ENCODE results near the gene BHLHE40. TPM values are rescaled to one million over a fixed set of nuclear protein-coding genes. Genes with fewer than 3 reads are reported as not detected.

Gene BHLHE40
- total RNA-seq, 1 donor from 2014 or later = 0.21 TPM

- no peaks in the 10 kb centered on the region for H3K36me3 Mint-ChIP-seq (ENCODE audit: low read depth)
- H3K4me1 Mint-ChIP-seq = no peaks in the 10 kb centered on the region
- H3K27me3 Mint-ChIP-seq (ENCODE audit: low read depth) = peaks cover 1% of the 10 kb centered on the region
- no peak for TF ChIP-seq CTCF (conservative IDR thresholded peaks at IDR 0.05)
- H3K27ac Mint-ChIP-seq (ENCODE audit: unreplicated experiment) = no peak overlapping the region
- no peaks in the 10 kb centered on the region for H3K9me3 Mint-ChIP-seq
- no peak overlapping the region for H3K4me3 Mint-ChIP-seq
- no peak for DNase-seq (ENCODE audit: low read depth, low spot score)
Observed at GRCh38 chr3:4953119-4953518, 26.1 kb upstream of the BHLHE40 start.

GRCh38 chr3:4954256-4955000, 24.8 kb upstream of the BHLHE40 start:
- no peak overlapping the region for H3K4me3 Mint-ChIP-seq

GRCh38 chr3:4956099-4956498, 23.1 kb upstream of the BHLHE40 start:
- H3K4me3 Mint-ChIP-seq = no peak overlapping the region
- no peak overlapping the region for H3K27ac Mint-ChIP-seq (ENCODE audit: unreplicated experiment)
- H3K27me3 Mint-ChIP-seq (ENCODE audit: low read depth) = peaks cover 4% of the 10 kb centered on the region
- H3K9me3 Mint-ChIP-seq = peaks cover 4% of the 10 kb centered on the region
- H3K36me3 Mint-ChIP-seq (ENCODE audit: low read depth) = peaks cover 2% of the 10 kb centered on the region
- no peak for DNase-seq (ENCODE audit: low read depth, low spot score)
- TF ChIP-seq CTCF (conservative IDR thresholded peaks at IDR 0.05) = no peak
- no peaks in the 10 kb centered on the region for H3K4me1 Mint-ChIP-seq

More at GRCh38 chr3:4954256-4955000, 24.8 kb upstream of the BHLHE40 start:
- H3K27me3 Mint-ChIP-seq (ENCODE audit: low read depth) = peaks cover 4% of the 10 kb centered on the region
- no peak overlapping the region for H3K27ac Mint-ChIP-seq (ENCODE audit: unreplicated experiment)
- peaks cover 2% of the 10 kb centered on the region for H3K36me3 Mint-ChIP-seq (ENCODE audit: low read depth)
- no peaks in the 10 kb centered on the region for H3K4me1 Mint-ChIP-seq
- peaks cover 4% of the 10 kb centered on the region for H3K9me3 Mint-ChIP-seq
- DNase-seq (ENCODE audit: low read depth, low spot score) = no peak
- no peak for TF ChIP-seq CTCF (conservative IDR thresholded peaks at IDR 0.05)

GRCh38 chr3:4956738-4957137, 22.5 kb upstream of the BHLHE40 start:
- H3K27ac Mint-ChIP-seq (ENCODE audit: unreplicated experiment) = no peak overlapping the region
- TF ChIP-seq CTCF (conservative IDR thresholded peaks at IDR 0.05) = no peak

GRCh38 chr3:4957978-4958377, 21.3 kb upstream of the BHLHE40 start:
- no peaks in the 10 kb centered on the region for H3K4me1 Mint-ChIP-seq
- H3K36me3 Mint-ChIP-seq (ENCODE audit: low read depth) = peaks cover 2% of the 10 kb centered on the region
- peaks cover 4% of the 10 kb centered on the region for H3K27me3 Mint-ChIP-seq (ENCODE audit: low read depth)
- no peak for DNase-seq (ENCODE audit: low read depth, low spot score)
- no peak for TF ChIP-seq CTCF (conservative IDR thresholded peaks at IDR 0.05)
- peaks cover 4% of the 10 kb centered on the region for H3K9me3 Mint-ChIP-seq
- H3K4me3 Mint-ChIP-seq = no peak overlapping the region
- no peak overlapping the region for H3K27ac Mint-ChIP-seq (ENCODE audit: unreplicated experiment)

More at GRCh38 chr3:4956738-4957137, 22.5 kb upstream of the BHLHE40 start:
- Mint-ChIP-seq H3K27me3 (ENCODE audit: low read depth) (peaks cover 4% of the 10 kb centered on the region), H3K36me3 (ENCODE audit: low read depth) (peaks cover 2% of the 10 kb centered on the region), H3K9me3 (peaks cover 4% of the 10 kb centered on the region), H3K4me3 (no peak overlapping the region), H3K4me1 (no peaks in the 10 kb centered on the region)
- no peak for DNase-seq (ENCODE audit: low read depth, low spot score)

Measured in neural crest cell (in vitro differentiated cells).